Measurements from ENCODE around the gene MPRIP. TPM values are rescaled to one million over a fixed set of nuclear protein-coding genes. Genes with fewer than 3 reads are reported as not detected.
A peak's percentile ranks its signal among the peaks of the same experiment; 100 is the strongest.

Gene MPRIP
- total RNA-seq, 4 donors from 2014 or later, result 130 to 244 (median 155) TPM

GRCh38 chr17:17110520-17110919 lies 68.3 kb downstream of the MPRIP start:
- no peaks in the 10 kb centered on the region for H3K9me3 ChIP-seq
- H3K36me3 ChIP-seq, result no peaks in the 10 kb centered on the region
- no peaks in the 10 kb centered on the region for H3K27me3 ChIP-seq
- H3K27ac ChIP-seq, result peak overlapping the region in 2 of 3 donors; percentile 18 to 19
- H3K4me1 ChIP-seq, result peaks cover 52 to 85% of the 10 kb centered on the region in 2 donors
- WGBS, 2 donors, result 54 to 70% methylated on average over 5 of the region's 5 CpGs
- no peak for DNase-seq
- intact Hi-C loops (cut with DNase I), result no loop called here
- no peak overlapping the region for H3K4me3 ChIP-seq (replicated peaks in 1 of 3)
- TF ChIP-seq POLR2A (IDR thresholded peaks at IDR 0.05) (no peak), CTCF (IDR thresholded peaks at IDR 0.05) (no peak)

GRCh38 chr17:17111401-17112393 lies 69.4 kb downstream of the MPRIP start:
- no peak for DNase-seq
- Histone ChIP-seq H3K27ac (no peak overlapping the region), H3K36me3 (no peaks in the 10 kb centered on the region), H3K4me3 (replicated peaks in 1 of 3) (no peak overlapping the region), H3K27me3 (no peaks in the 10 kb centered on the region), H3K9me3 (no peaks in the 10 kb centered on the region), H3K4me1 (peaks cover 53 to 86% of the 10 kb centered on the region in 2 donors)
- 79 to 85% methylated on average over 16 to 22 of the region's 26 CpGs for WGBS, 2 donors
- TF ChIP-seq CTCF (IDR thresholded peaks at IDR 0.05), result no peak
- no peak for TF ChIP-seq POLR2A (IDR thresholded peaks at IDR 0.05)
- intact Hi-C loops (cut with DNase I), result no loop called here

- DNase-seq, result no peak
- Histone ChIP-seq H3K4me1 (peaks cover 46 to 83% of the 10 kb centered on the region in 2 donors), H3K9me3 (no peaks in the 10 kb centered on the region), H3K4me3 (replicated peaks in 1 of 3) (no peak overlapping the region), H3K27ac (no peak overlapping the region), H3K36me3 (no peaks in the 10 kb centered on the region), H3K27me3 (no peaks in the 10 kb centered on the region)
- no peak for TF ChIP-seq POLR2A (IDR thresholded peaks at IDR 0.05)
- TF ChIP-seq CTCF (IDR thresholded peaks at IDR 0.05), result no peak
- WGBS, 2 donors, result 84 to 87% methylated on average over 6 to 8 of the region's 11 CpGs
- intact Hi-C loops (cut with DNase I), result no loop called here
Observed at GRCh38 chr17:17112628-17113200, 70.5 kb downstream of the MPRIP start.

- peak overlapping the region in 2 of 3 donors; percentile 2 to 18 for H3K27ac ChIP-seq
- H3K36me3 ChIP-seq, result no peaks in the 10 kb centered on the region
- H3K9me3 ChIP-seq, result no peaks in the 10 kb centered on the region
- WGBS, 2 donors, result 48 to 56% methylated on average over 12 of the region's 12 CpGs
- DNase-seq, result peak; percentile 25 to 30
- H3K4me3 ChIP-seq (replicated peaks in 1 of 3), result no peak overlapping the region
- H3K27me3 ChIP-seq, result no peaks in the 10 kb centered on the region
- intact Hi-C loops (cut with DNase I), result no loop called here
- TF ChIP-seq POLR2A (IDR thresholded peaks at IDR 0.05) (no peak), CTCF (IDR thresholded peaks at IDR 0.05) (no peak)
- H3K4me1 ChIP-seq, result peaks cover 43 to 83% of the 10 kb centered on the region in 2 donors
Observed at GRCh38 chr17:17114592-17115225, 72.5 kb downstream of the MPRIP start.
